Gastrocnemius medialis (tissue), 4 donors: Measurements from ENCODE around the gene ABR. TPM values are rescaled to one million over a fixed set of nuclear protein-coding genes. Genes with fewer than 3 reads are reported as not detected.

Source experiments
- ATAC-seq, 2 donors: fragments of 150-250 bp; one replicate each; pipeline ENCODE4 v1.9.1; 2016
- DNase-seq, 2 donors: peaks; one replicate each; pipeline ENCODE4 v3.0.0-alpha.2; 2019
- H3K27ac ChIP-seq, 4 donors: fragments of 200-600 bp; sonication (generic); 1 replicate in 1 of 4; 2 replicates in 3 of 4; pipeline ENCODE4 v1.5.1; 2016 to 2018; ENCODE audit warnings: mild to moderate bottlenecking in 2 of 4, moderate library complexity in 1 of 4
- H3K27me3 ChIP-seq, 3 donors: fragments of 200-600 bp; sonication (generic) in 2 of 3; 1 replicate in 1 of 3; 2 replicates in 2 of 3; pipeline versions ENCODE4 v1.5.1 to v1.6.0; 2016 to 2019; ENCODE audit warnings: mild to moderate bottlenecking in 1 of 3, moderate library complexity in 1 of 3
- H3K36me3 ChIP-seq, 2 donors: fragments of 200-600 bp; sonication (generic) in 1 of 2; one replicate each; pipeline ENCODE4 v1.5.1; 2017 to 2018
- H3K4me1 ChIP-seq, 2 donors: fragments of 200-600 bp; sonication (generic) in 1 of 2; one replicate each; pipeline ENCODE4 v1.5.1; 2016 to 2017; ENCODE audit warnings: mild to moderate bottlenecking in 2 of 2
- H3K4me3 ChIP-seq, 4 donors: fragments of 200-600 bp; sonication (generic) in 3 of 4; 1 replicate in 1 of 4; 2 replicates in 3 of 4; pipeline ENCODE4 v1.5.1; 2016 to 2019; ENCODE audit warnings: mild to moderate bottlenecking in 2 of 4
- H3K9me3 ChIP-seq, 3 donors: fragments of 200-600 bp; sonication (generic) in 2 of 3; 1 replicate in 1 of 3; 2 replicates in 2 of 3; pipeline ENCODE4 v1.5.1; 2016 to 2019
- POLR2A ChIP-seq, 2 donors: fragments of 450-650 bp; IDR thresholded peaks; one replicate each; pipeline ENCODE4 v1.6.1; 2017; ENCODE audit warnings: antibody characterized with exemption in 2 of 2, mild to moderate bottlenecking in 2 of 2, moderate library complexity in 2 of 2
- in situ Hi-C, 4 donors: fragments of 200-750 bp; cut with MboI; loops; one replicate each; pipeline versions ENCODE4 v1.15.0 to v1.8.0; 2017; ENCODE audit warnings: low sequenced_read_pairs in 4 of 4
- intact Hi-C: fragments of 100-400 bp; cut with DNase I; formaldehyde crosslinking; loops from one replicate; pipeline ENCODE4 v1.15.1; 2023; ENCODE audit warnings: low total_unique reads
- total RNA-seq, 4 donors: library from RNA; depleted of rRNA; stranded (reverse); fragments of >200 nt; gene quantifications; one replicate each; pipeline versions ENCODE4 v1.1.0 to v1.2.3, GENCODE V29; 2016
- TF ChIP-seq, protein P1 (sequence below), 5 experiments: fragments of 450-650 bp in 3 of 5; fragments of 200-600 bp in 2 of 5; sonication (generic) in 2 of 5; IDR thresholded peaks in 4 of 5; conservative IDR thresholded peaks in 1 of 5; 1 replicate in 4 of 5; 2 replicates in 1 of 5; pipeline ENCODE4 v1.5.1; 2016 to 2019; ENCODE audit warnings: antibody characterized with exemption in 5 of 5, mild to moderate bottlenecking in 3 of 5, moderate library complexity in 3 of 5

The ABR gene
- total RNA-seq, 4 donors from 2014 or later, result 9.7 to 15.4 (median 12.8) TPM

DNA sequence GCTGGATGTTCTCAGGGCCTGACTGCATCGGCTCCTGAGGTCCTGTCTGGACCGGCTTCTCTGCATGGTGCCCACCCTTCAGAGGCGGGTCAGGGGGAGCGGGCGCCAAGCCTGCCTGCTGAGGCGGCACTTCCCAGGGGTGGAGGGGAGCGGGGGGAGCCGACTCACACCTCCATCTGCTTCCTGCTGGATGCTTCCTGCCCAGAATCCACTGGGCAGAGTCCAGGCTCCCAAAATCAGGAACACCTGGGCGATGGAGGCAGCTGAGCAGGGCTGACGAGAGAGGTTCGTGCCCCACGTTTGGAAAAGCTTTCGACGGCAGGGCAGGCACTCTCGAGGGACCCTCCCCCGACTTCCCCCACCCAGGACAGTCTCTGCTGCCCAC is 140.7 kb downstream of the ABR start:
- no peaks in the 10 kb centered on the region for H3K9me3 ChIP-seq
- H3K36me3 ChIP-seq, result no peaks in the 10 kb centered on the region
- ATAC-seq, result no peak
- TF ChIP-seq, protein P1, sequence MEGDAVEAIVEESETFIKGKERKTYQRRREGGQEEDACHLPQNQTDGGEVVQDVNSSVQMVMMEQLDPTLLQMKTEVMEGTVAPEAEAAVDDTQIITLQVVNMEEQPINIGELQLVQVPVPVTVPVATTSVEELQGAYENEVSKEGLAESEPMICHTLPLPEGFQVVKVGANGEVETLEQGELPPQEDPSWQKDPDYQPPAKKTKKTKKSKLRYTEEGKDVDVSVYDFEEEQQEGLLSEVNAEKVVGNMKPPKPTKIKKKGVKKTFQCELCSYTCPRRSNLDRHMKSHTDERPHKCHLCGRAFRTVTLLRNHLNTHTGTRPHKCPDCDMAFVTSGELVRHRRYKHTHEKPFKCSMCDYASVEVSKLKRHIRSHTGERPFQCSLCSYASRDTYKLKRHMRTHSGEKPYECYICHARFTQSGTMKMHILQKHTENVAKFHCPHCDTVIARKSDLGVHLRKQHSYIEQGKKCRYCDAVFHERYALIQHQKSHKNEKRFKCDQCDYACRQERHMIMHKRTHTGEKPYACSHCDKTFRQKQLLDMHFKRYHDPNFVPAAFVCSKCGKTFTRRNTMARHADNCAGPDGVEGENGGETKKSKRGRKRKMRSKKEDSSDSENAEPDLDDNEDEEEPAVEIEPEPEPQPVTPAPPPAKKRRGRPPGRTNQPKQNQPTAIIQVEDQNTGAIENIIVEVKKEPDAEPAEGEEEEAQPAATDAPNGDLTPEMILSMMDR (IDR thresholded peaks at IDR 0.05 in 4 of 5, conservative IDR thresholded peaks at IDR 0.05 in 1 of 5), result no peak
- no peak for TF ChIP-seq POLR2A (IDR thresholded peaks at IDR 0.05)
- in situ Hi-C loops, result no loop called here
- intact Hi-C loops, result loop anchor here (5.0 kb wide), 1 partner anchor 37 kb away; no protein-coding TSS in a partner anchor
- no peaks in the 10 kb centered on the region for H3K27me3 ChIP-seq
- DNase-seq, result no peak
- H3K4me3 ChIP-seq, result peak overlapping the region in 1 of 4 donors; percentile 34
- H3K4me1 ChIP-seq, result peaks cover 13 to 31% of the 10 kb centered on the region in 2 donors
- H3K27ac ChIP-seq, result peak overlapping the region; percentile 67 to 80 (median 76)

DNA sequence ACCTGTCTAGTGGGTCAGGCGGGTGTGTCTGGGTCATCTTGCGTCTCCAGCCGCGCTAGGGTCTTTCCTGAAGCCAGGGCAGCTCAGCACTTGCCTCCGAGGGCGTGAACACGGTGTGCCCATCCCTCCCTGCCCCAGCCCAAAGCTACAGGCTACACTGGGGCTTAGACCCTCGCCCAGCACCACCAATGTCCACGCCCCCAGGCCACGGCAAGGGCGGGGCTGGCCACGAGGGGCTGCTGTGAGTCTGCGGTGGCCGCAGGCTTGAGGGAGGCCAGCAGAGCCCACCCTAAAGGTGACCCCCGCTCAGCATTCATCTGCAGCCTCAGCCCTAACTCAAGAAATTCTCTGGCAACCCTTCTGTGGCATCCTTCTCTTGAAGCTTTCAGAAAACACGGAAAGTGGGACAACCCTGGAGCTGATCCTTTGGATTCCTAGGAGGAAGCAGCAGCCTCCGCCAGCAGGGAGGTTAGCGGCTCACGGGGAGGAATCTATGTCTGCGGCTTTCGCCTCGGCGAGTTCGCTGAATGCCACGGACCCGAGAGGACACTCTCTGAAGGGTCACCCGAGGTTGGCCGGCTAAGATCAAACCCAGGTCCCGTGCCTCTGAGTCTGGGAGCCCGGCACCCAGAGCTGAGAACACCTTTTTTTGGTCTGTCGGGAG is 141.2 kb downstream of the ABR start:
- ATAC-seq, result no peak
- Histone ChIP-seq H3K4me3 (no peak overlapping the region), H3K36me3 (no peaks in the 10 kb centered on the region), H3K4me1 (peaks cover 13 to 31% of the 10 kb centered on the region in 2 donors), H3K27ac (peak overlapping the region; percentile 67 to 80 (median 76)), H3K9me3 (no peaks in the 10 kb centered on the region), H3K27me3 (no peaks in the 10 kb centered on the region)
- no peak for DNase-seq
- TF ChIP-seq, protein P1 (IDR thresholded peaks at IDR 0.05 in 4 of 5, conservative IDR thresholded peaks at IDR 0.05 in 1 of 5), result no peak
- TF ChIP-seq POLR2A (IDR thresholded peaks at IDR 0.05), result no peak
- intact Hi-C loops, result loop anchor here (5.0 kb wide), 1 partner anchor 36 kb away; no protein-coding TSS in a partner anchor
- in situ Hi-C loops, result no loop called here

DNA sequence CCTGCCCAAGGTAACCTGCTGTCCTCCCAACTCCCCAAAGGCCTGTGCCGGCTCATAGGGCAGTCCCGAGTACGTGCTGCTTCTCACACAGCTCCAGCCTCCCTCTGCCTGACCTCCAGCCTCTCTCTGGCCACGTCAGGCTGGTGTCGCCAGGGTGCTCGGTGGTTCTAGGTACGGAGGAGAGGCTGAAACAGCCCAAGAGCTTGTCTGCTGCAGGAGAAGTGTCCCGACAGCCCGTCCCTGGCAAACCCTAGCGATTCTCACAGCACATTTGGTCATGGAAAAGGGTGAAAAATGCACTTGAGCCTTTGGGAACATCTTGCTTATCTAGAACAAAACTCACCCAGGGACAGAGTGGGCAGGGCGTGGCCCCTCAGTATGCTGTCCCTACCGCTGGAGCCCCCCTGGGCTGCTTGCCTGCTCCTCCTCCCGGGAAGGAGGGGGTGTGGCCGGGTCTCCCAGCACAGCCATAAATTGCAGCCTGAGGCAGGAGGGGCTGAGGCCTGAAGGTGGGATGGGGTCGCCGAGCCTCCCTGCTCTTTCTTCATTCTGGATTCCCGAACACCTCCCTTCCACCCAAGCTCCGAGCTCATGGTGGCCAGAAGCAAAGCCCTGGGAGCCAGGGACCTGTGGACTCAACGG is 142.4 kb downstream of the ABR start:
- Histone ChIP-seq H3K4me3 (no peak overlapping the region), H3K9me3 (no peaks in the 10 kb centered on the region), H3K27me3 (no peaks in the 10 kb centered on the region), H3K27ac (no peak overlapping the region), H3K36me3 (no peaks in the 10 kb centered on the region), H3K4me1 (peaks cover 13 to 26% of the 10 kb centered on the region in 2 donors)
- intact Hi-C loops, result loop anchor here (5.0 kb wide), 1 partner anchor 35 kb away; no protein-coding TSS in a partner anchor
- DNase-seq, result no peak
- no peak for TF ChIP-seq POLR2A (IDR thresholded peaks at IDR 0.05)
- TF ChIP-seq, protein P1 (IDR thresholded peaks at IDR 0.05 in 4 of 5, conservative IDR thresholded peaks at IDR 0.05 in 1 of 5), result no peak
- ATAC-seq, result no peak
- in situ Hi-C loops, result no loop called here

DNA sequence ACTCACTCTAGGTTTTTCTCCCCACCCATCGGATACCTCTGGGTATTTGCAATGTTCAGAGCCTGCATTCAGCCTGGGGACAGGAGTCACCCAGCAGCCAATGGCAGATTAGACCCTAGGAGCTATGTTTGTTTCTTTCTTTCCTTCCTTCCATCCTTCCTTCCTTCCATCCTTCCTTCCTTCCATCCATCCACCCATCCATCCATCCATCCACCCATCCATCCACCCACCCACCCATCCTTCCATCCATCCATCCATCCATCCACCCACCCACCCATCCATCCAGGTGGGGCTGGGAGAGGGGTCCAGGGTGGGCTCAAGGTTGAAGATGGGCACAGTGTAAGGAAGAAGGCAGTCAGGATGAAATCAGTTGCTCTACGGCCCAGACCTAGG is 142.9 kb downstream of the ABR start:
- DNase-seq, result no peak
- Histone ChIP-seq H3K27ac (no peak overlapping the region), H3K27me3 (no peaks in the 10 kb centered on the region), H3K4me1 (peaks cover 17 to 26% of the 10 kb centered on the region in 2 donors), H3K36me3 (no peaks in the 10 kb centered on the region), H3K4me3 (no peak overlapping the region), H3K9me3 (no peaks in the 10 kb centered on the region)
- in situ Hi-C loops (no loop called here), intact Hi-C loops (loop anchor here (5.0 kb wide), 1 partner anchor 35 kb away; no protein-coding TSS in a partner anchor)
- ATAC-seq, result no peak
- TF ChIP-seq, protein P1 (IDR thresholded peaks at IDR 0.05 in 4 of 5, conservative IDR thresholded peaks at IDR 0.05 in 1 of 5), result no peak
- no peak for TF ChIP-seq POLR2A (IDR thresholded peaks at IDR 0.05)
